ENCODE data around the gene LMBR1.

GRCh38 chr7:156675721-156676120, 217.3 kb downstream of the LMBR1 start:
- TF ChIP-seq CTCF (IDR thresholded peaks at IDR 0.05), result no peak
- TF ChIP-seq POLR2AphosphoS5 (IDR thresholded peaks at IDR 0.05), result no peak
